Glutamatergic neuron (in vitro differentiated cells): ENCODE measurements around the gene CELF5. TPM values are rescaled to one million over a fixed set of nuclear protein-coding genes. Genes with fewer than 3 reads are reported as not detected.

Experiments
- DNase-seq: peaks from one replicate; pipeline ENCODE4 v3.0.0; 2022
- H3K27ac Mint-ChIP-seq: one replicate; pipeline ENCODE4 v1.8.0; 2020; ENCODE audit warnings: mild to moderate bottlenecking, mixed read lengths, inconsistent platforms; ENCODE audit not compliant: unreplicated experiment
- H3K27me3 Mint-ChIP-seq: one replicate; pipeline ENCODE4 v1.8.0; 2020; ENCODE audit warnings: mild to moderate bottlenecking, moderate library complexity, mixed read lengths, inconsistent platforms; ENCODE audit not compliant: unreplicated experiment
- H3K36me3 Mint-ChIP-seq: one replicate; pipeline ENCODE4 v1.8.0; 2020; ENCODE audit warnings: mild to moderate bottlenecking, mixed read lengths, inconsistent platforms; ENCODE audit not compliant: unreplicated experiment
- H3K4me1 Mint-ChIP-seq: one replicate; pipeline ENCODE4 v1.8.0; 2020; ENCODE audit warnings: mild to moderate bottlenecking, low read depth, mixed read lengths, inconsistent platforms; ENCODE audit not compliant: unreplicated experiment
- H3K4me3 Mint-ChIP-seq: one replicate; pipeline ENCODE4 v1.8.0; 2020; ENCODE audit warnings: mild to moderate bottlenecking, mixed read lengths, inconsistent platforms; ENCODE audit not compliant: unreplicated experiment
- H3K9me3 Mint-ChIP-seq: one replicate; pipeline ENCODE4 v1.8.0; 2020; ENCODE audit warnings: mild to moderate bottlenecking, moderate library complexity, mixed read lengths, inconsistent platforms; ENCODE audit not compliant: unreplicated experiment
- CTCF ChIP-seq: fragments of 200-600 bp; sonication (generic); IDR thresholded peaks from one replicate; pipeline ENCODE4 v1.5.0; 2021; ENCODE audit not compliant: partially characterized antibody, unreplicated experiment
- total RNA-seq: library from RNA; stranded (reverse); fragmentation: NEBNext Ultra II Directional; extraction: Animal tissue kit (Norgen Biotek cat#: 25700); gene quantifications from one replicate; pipeline ENCODE4 v1.2.1, GENCODE V29; 2021; ENCODE audit not compliant: unreplicated experiment

CELF5 gene
- total RNA-seq, 1 donor from 2014 or later: 12.5 TPM

DNA sequence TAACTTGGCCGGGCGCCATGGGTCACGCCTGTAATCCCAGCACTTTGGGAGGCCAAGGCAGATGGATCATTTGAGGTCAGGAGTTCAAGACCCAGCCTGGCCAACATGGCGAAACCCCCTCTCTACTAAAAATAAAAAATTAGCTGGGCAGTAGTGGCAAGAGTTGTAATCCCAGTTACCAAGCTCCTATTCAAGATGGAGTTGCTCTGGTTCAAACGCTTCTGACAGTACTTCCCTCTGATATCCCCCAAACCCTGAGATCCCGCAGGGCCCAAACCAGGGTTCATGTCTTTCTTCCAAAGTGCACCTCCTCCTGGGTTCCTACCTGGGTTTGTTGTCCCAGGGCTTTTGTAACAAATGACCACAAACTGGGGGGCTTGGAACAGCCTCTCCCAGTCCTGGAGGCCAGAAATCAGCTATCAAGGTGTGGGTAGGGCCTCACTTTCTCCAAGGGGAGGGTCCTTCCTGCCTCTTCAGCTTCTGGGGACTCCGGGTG is 13.7 kb downstream of the CELF5 start:
- peaks cover 4% of the 10 kb centered on the region for H3K4me1 Mint-ChIP-seq
- peaks cover 2% of the 10 kb centered on the region for H3K9me3 Mint-ChIP-seq
- no peak for DNase-seq
- H3K4me3 Mint-ChIP-seq: no peak overlapping the region
- H3K36me3 Mint-ChIP-seq: no peaks in the 10 kb centered on the region
- TF ChIP-seq CTCF: no peak
- no peak overlapping the region for H3K27ac Mint-ChIP-seq
- peaks cover 8% of the 10 kb centered on the region for H3K27me3 Mint-ChIP-seq

DNA sequence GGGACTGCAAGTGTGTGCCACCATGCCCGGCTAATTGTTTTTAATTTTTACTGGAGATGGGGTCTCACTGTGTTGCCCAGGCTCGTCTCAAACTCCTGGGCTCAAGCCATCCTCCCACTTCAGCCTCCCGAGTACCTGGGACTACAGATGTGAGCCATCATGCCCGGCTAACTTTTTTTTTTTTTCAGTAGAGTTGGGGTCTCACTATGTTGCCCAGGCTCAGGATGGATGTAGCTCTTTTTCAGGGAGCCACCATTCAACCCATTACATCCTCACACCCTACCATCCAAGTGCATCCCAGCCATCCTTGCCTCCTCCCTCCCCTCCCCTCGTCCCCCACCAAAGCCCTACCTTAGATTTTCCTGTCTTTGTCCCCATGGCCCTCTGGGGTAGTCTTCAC is 14.9 kb downstream of the CELF5 start:
- DNase-seq: no peak
- no peak overlapping the region for H3K4me3 Mint-ChIP-seq
- no peak for TF ChIP-seq CTCF
- no peak overlapping the region for H3K27ac Mint-ChIP-seq
- H3K4me1 Mint-ChIP-seq: no peaks in the 10 kb centered on the region
- peaks cover 8% of the 10 kb centered on the region for H3K27me3 Mint-ChIP-seq
- no peaks in the 10 kb centered on the region for H3K36me3 Mint-ChIP-seq
- peaks cover 2% of the 10 kb centered on the region for H3K9me3 Mint-ChIP-seq

GRCh38 chr19:3243819-3244700 is 19.6 kb downstream of the CELF5 start:
- DNase-seq: no peak
- H3K36me3 Mint-ChIP-seq: no peaks in the 10 kb centered on the region
- H3K4me3 Mint-ChIP-seq: no peak overlapping the region
- H3K9me3 Mint-ChIP-seq: no peaks in the 10 kb centered on the region
- peaks cover 2% of the 10 kb centered on the region for H3K27me3 Mint-ChIP-seq
- no peaks in the 10 kb centered on the region for H3K4me1 Mint-ChIP-seq
- no peak for TF ChIP-seq CTCF
- H3K27ac Mint-ChIP-seq: no peak overlapping the region

- Mint-ChIP-seq H3K9me3 (peaks cover 2% of the 10 kb centered on the region), H3K27me3 (peaks cover 2% of the 10 kb centered on the region), H3K4me1 (no peaks in the 10 kb centered on the region), H3K27ac (no peak overlapping the region), H3K36me3 (no peaks in the 10 kb centered on the region), H3K4me3 (no peak overlapping the region)
- DNase-seq: no peak
- no peak for TF ChIP-seq CTCF
These were observed 20.6 kb downstream of the CELF5 start for GRCh38 chr19:3245050-3245449.

DNA sequence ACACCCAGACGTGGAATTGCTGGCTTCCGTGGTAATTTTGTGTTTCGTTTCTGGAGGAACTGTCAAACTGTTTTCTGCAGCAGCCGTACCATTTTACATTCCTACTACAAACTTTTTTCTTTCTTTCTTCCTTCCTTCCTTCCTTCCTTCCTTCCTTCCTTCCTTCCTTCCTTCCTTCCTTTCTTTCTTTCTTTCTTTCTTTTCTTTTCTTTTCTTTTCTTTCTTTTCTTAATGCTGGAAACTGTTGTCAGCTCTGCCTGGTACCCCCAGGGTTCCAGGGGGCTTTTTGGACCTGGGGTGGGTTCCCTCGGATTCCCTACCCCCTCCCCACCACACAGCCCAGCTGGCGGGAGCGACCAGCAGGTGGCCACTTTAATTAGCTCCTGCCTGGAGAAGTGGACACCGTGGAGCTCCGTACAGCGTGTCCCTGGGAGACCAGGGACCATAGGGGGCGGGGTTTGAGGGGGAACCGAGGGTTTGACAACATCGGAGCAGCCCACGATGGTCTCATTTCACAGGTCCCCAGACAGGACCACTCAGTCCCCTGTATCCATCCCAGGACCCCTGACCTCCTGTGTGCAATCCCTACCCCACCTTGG is 24.4 kb downstream of the CELF5 start:
- H3K9me3 Mint-ChIP-seq: peaks cover 2% of the 10 kb centered on the region
- H3K36me3 Mint-ChIP-seq: no peaks in the 10 kb centered on the region
- no peak for DNase-seq
- no peaks in the 10 kb centered on the region for H3K4me1 Mint-ChIP-seq
- H3K4me3 Mint-ChIP-seq: no peak overlapping the region
- no peak for TF ChIP-seq CTCF
- peaks cover 2% of the 10 kb centered on the region for H3K27me3 Mint-ChIP-seq
- H3K27ac Mint-ChIP-seq: no peak overlapping the region
